Testis (tissue), 3 donors: ENCODE results near the gene MAP3K1. TPM values are rescaled to one million over a fixed set of nuclear protein-coding genes. Genes with fewer than 3 reads are reported as not detected.

Source experiments
- DNase-seq: peaks from one replicate; pipeline ENCODE4 v3.0.0-alpha.2; 2019
- H3K27ac ChIP-seq, 2 donors: fragments of 200-600 bp; sonication (generic); one replicate each; pipeline ENCODE4 v1.5.1; 2019
- H3K27me3 ChIP-seq: fragments of 200-600 bp; sonication (generic); one replicate; pipeline ENCODE4 v1.5.1; 2019
- H3K36me3 ChIP-seq: fragments of 200-600 bp; sonication (generic); one replicate; pipeline ENCODE4 v1.5.1; 2017; ENCODE audit warnings: low read depth; ENCODE audit errors: missing control alignments
- H3K4me1 ChIP-seq: fragments of 200-600 bp; sonication (generic); one replicate; pipeline ENCODE4 v1.5.1; 2019
- H3K4me3 ChIP-seq, 2 donors: fragments of 200-600 bp; sonication (generic); one replicate each; pipeline ENCODE4 v1.5.1; 2017 to 2019
- H3K9me3 ChIP-seq: fragments of 200-600 bp; sonication (generic); one replicate; pipeline ENCODE4 v1.5.1; 2017
- CTCF ChIP-seq, 3 experiments: fragments of 450-650 bp in 2 of 3; fragments of 200-600 bp in 1 of 3; sonication (generic) in 1 of 3; IDR thresholded peaks; one replicate each; pipeline ENCODE4 v1.5.1; 2016 to 2019; ENCODE audit warnings: antibody characterized with exemption in 3 of 3, mild to moderate bottlenecking in 2 of 3, moderate library complexity in 1 of 3
- POLR2A ChIP-seq: fragments of 450-650 bp; IDR thresholded peaks from one replicate; pipeline ENCODE4 v1.6.1; 2017; ENCODE audit warnings: antibody characterized with exemption, mild to moderate bottlenecking, moderate library complexity
- WGBS, 2 donors: methylation state at CpG; one replicate each; pipeline ENCODE4 v1.1.5; 2018; 5-methylcytosine and 5-hydroxymethylcytosine counted together
- intact Hi-C: fragments of 100-400 bp; cut with DNase I; formaldehyde crosslinking; loops from one replicate; pipeline ENCODE4 v1.15.1; 2023; ENCODE audit warnings: low total_unique reads
- polyA plus RNA-seq: library from polyadenylated mRNA; stranded (reverse); fragments of 350-450 nt; fragmentation: Illumina TruSeq; extraction: RNeasy Lipid Tissue Mini Kit (QIAGEN cat#74804); gene quantifications from one replicate; pipeline ENCODE4 v1.2.3, GENCODE V29; 2014; ENCODE audit warnings: low read depth, low replicate concordance; ENCODE audit not compliant: insufficient read depth
- total RNA-seq, 2 donors: library from RNA; depleted of rRNA; stranded (reverse); fragments of >200 nt; gene quantifications; one replicate each; pipeline ENCODE4 v1.2.3, GENCODE V29; 2016

MAP3K1 gene
- total and polyA plus RNA-seq, 3 donors from 2014 or later, result 20.4 to 52.0 (median 42.5) TPM

GRCh38 chr5:56803894-56804293 lies 11.5 kb upstream of the MAP3K1 start:
- Histone ChIP-seq H3K27ac (no peak overlapping the region), H3K4me1 (no peaks in the 10 kb centered on the region), H3K27me3 (no peaks in the 10 kb centered on the region), H3K4me3 (no peak overlapping the region), H3K36me3 (no peaks in the 10 kb centered on the region), H3K9me3 (no peaks in the 10 kb centered on the region)
- TF ChIP-seq POLR2A, result no peak
- no peak for TF ChIP-seq CTCF (IDR thresholded peaks at IDR 0.05)
- intact Hi-C loops, result no loop called here
- 86 to 97% methylated on average over 1 of the region's 1 CpG for WGBS, 2 donors
- no peak for DNase-seq

- no peaks in the 10 kb centered on the region for H3K36me3 ChIP-seq
- no peaks in the 10 kb centered on the region for H3K27me3 ChIP-seq
- DNase-seq, result no peak
- H3K4me3 ChIP-seq, result no peak overlapping the region
- WGBS, 2 donors, result 76 to 78% methylated on average over 5 of the region's 5 CpGs
- TF ChIP-seq CTCF (IDR thresholded peaks at IDR 0.05) (no peak), POLR2A (no peak)
- no peak overlapping the region for H3K27ac ChIP-seq
- H3K4me1 ChIP-seq, result no peaks in the 10 kb centered on the region
- intact Hi-C loops, result no loop called here
- no peaks in the 10 kb centered on the region for H3K9me3 ChIP-seq
Observed at GRCh38 chr5:56807679-56808078, 7.7 kb upstream of the MAP3K1 start.

- 95 to 96% methylated on average over 4 of the region's 4 CpGs for WGBS, 2 donors
- intact Hi-C loops, result no loop called here
- Histone ChIP-seq H3K36me3 (no peaks in the 10 kb centered on the region), H3K27ac (no peak overlapping the region), H3K4me1 (no peaks in the 10 kb centered on the region), H3K4me3 (no peak overlapping the region), H3K9me3 (no peaks in the 10 kb centered on the region), H3K27me3 (no peaks in the 10 kb centered on the region)
- TF ChIP-seq CTCF (IDR thresholded peaks at IDR 0.05) (no peak), POLR2A (no peak)
- DNase-seq, result no peak
Observed at GRCh38 chr5:56808211-56808610, 7.1 kb upstream of the MAP3K1 start.

GRCh38 chr5:56810826-56811225 lies 4.5 kb upstream of the MAP3K1 start:
- Histone ChIP-seq H3K9me3 (no peaks in the 10 kb centered on the region), H3K27me3 (no peaks in the 10 kb centered on the region), H3K4me1 (no peaks in the 10 kb centered on the region), H3K27ac (no peak overlapping the region), H3K4me3 (no peak overlapping the region), H3K36me3 (no peaks in the 10 kb centered on the region)
- no peak for DNase-seq
- intact Hi-C loops, result no loop called here
- WGBS, 2 donors, result 81 to 100% methylated on average over 1 of the region's 1 CpG
- no peak for TF ChIP-seq POLR2A
- TF ChIP-seq CTCF (IDR thresholded peaks at IDR 0.05), result no peak

GRCh38 chr5:56812110-56812509 lies 3.2 kb upstream of the MAP3K1 start:
- intact Hi-C loops, result no loop called here
- Histone ChIP-seq H3K27me3 (no peaks in the 10 kb centered on the region), H3K27ac (no peak overlapping the region), H3K36me3 (no peaks in the 10 kb centered on the region), H3K4me3 (no peak overlapping the region), H3K4me1 (no peaks in the 10 kb centered on the region), H3K9me3 (no peaks in the 10 kb centered on the region)
- TF ChIP-seq POLR2A (no peak), CTCF (IDR thresholded peaks at IDR 0.05) (no peak)
- DNase-seq, result no peak
- 85 to 91% methylated on average over 1 of the region's 1 CpG for WGBS, 2 donors
